GM18508 (cell line): Measurements from ENCODE around the gene KIR2DL1.
"Not testable (repeated sequence)": the region's sequence is repeated elsewhere in the genome, so short reads cannot be mapped to it uniquely, and the experiment has no call there.

ENCODE experiments used
- ATAC-seq: cut with Tn5 transposase; IDR thresholded peaks from one replicate; pipeline ENCODE4 v1.9.1; 2021; ENCODE audit warnings: moderate number of reproducible peaks; ENCODE audit not compliant: insufficient read depth, unreplicated experiment

KIR2DL1 gene

DNA sequence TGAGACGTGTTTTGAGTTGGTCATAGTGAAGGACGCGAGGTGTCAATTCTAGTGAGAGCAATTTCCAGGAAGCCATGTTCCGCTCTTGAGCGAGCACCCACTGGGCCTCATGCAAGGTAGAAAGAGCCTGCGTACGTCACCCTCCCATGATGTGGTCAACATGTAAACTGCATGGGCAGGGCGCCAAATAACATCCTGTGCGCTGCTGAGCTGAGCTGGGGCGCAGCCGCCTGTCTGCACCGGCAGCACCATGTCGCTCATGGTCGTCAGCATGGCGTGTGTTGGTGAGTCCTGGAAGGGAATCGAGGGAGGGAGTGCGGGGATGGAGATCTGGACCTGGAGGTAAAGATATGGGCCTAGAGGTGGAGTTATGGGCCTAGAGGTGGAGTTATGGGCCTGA, 46.7 kb downstream of the KIR2DL1 start, which contains the start of gene KIR3DL1:
KIR3DL1 (plus strand) TSS at position 218 of the 400 bp plus-strand sequence.
- not testable (repeated sequence) for ATAC-seq

DNA sequence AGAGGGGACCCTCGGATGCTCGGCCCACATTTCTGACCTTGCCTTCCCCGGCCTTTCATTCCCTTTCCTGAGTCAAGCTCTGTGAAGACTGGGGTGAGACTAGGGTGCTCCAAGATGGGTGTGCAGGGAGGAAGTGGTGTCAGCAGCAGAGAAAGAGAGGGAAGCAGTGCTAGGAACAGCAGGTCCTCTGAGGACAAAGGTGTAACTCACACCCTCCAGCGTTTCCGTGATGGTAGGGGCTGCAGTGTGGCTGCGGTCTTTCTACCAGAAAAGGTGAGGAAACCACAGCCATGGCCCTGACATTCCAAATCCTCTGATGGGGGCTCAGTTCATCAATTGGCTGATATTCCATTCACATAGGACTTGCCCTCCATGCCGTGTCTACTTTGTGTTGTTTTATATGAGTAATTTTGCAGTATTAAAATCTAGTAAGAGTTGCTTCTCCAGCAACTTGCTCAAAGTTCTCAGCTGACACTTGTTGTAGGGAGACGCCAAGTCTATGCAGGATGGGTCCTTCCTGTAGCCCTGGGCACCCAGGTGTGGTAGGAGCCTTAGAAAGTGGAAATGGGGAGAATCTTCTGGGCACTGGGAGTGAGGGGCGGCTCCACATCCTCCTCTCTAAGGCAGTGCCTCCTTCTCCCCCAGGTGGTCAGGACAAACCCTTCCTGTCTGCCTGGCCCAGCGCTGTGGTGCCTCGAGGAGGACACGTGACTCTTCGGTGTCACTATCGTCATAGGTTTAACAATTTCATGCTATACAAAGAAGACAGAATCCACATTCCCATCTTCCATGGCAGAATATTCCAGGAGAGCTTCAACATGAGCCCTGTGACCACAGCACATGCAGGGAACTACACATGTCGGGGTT, 48.3 kb downstream of the KIR2DL1 start:
- no peak for ATAC-seq

DNA sequence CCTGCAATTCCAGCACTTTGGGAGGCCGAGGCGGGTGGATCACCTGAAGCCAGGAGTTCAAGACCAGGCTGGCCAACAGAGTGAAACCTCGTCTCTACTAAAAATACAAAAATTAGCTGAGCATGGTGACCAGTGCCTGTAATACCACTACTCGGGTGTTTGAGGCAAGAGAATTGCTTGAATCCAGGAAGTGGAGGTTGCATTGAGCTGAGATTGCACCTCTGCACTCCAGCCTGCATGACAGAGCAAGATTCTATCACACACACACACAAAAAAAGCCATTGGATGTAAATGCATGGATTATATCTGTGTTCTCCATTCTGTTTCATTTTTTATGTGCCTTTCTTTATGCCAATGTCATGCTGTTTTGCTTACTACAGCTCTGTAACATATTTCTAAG, 54.8 kb downstream of the KIR2DL1 start:
- ATAC-seq: not testable (repeated sequence)

DNA sequence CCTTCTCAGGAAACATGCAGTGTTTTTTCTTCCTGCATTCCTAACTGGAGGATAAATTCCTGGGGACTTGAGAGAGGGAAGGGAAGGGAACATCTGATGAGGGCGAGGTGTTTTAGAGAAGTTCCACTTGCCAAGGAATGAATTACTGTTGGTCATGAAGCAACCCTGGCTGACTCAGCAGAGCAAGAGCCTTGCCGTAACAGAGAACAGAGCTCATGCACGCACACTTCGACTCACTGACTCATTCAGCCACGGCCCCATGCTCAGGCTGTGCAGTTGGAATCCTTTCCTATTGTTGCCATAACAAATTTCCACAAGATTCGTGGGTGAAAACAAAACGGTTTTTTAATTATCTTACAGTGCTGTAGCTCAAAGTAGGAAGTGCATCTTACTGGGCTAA, 55.7 kb downstream of the KIR2DL1 start:
- ATAC-seq: not testable (repeated sequence)

DNA sequence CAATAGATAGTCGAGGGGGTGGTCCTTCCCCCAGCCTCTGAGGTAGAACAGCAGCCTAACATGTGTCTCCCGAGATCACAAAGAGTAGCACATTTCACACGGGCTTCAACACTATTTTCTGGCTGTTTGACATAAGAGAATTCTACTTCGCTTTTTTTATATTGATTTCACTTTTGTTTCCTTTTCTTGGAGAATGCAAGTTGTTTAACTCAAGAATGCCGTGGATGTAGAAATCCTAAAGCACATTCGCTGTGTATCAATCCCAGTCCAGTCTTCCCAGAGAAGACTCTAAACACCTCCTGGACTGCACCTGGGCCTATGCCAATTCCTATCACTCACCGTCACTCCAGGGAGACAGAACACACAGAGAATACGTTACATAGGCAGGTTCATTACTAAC, 58.5 kb downstream of the KIR2DL1 start:
- not testable (repeated sequence) for ATAC-seq

DNA sequence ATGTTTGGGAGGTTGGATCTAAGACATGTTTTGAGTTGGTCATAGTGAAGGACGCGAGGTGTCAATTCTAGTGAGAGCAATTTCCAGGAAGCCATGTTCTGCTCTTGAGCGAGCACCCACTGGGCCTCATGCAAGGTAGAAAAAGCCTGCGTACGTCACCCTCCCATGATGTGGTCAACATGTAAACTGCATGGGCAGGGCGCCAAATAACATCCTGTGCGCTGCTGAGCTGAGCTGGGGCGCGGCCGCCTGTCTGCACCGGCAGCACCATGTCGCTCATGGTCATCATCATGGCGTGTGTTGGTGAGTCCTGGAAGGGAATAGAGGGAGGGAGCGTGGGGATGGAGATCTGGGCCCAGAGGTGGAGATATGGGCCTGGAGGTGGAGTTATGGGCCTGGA, 62.9 kb downstream of the KIR2DL1 start, which contains the start of gene KIR2DS4:
KIR2DS4 (plus strand) TSS at position 181 of the 400 bp plus-strand sequence.
- not testable (repeated sequence) for ATAC-seq
